K562 (cell line): ENCODE data around the gene ZNF641. TPM values are rescaled to one million over a fixed set of nuclear protein-coding genes. Genes with fewer than 3 reads are reported as not detected.
"Not testable (repeated sequence)": the region's sequence is repeated elsewhere in the genome, so short reads cannot be mapped to it uniquely, and the experiment has no call there.

Experiments used
- ATAC-seq: fragments of 200-7000 bp; cut with Tn5 transposase; 3 replicates; pipeline ENCODE4 v1.9.1; 2020; ENCODE audit warnings: moderate library complexity
- BruUV-seq: library from RNA; stranded (reverse); fragments of 400-500 nt; replicated peaks from 2 replicates; lab custom pipeline; 2021; lab: Mats Ljungman, UMichigan
- CTCF ChIA-PET: fragments of 300-600 bp; formaldehyde crosslinking; extraction: SDS; loops from one replicate; lab custom pipeline; 2021; ENCODE audit warnings: low intra/inter-chr PET ratio; lab: Yijun Ruan, JAX
- POLR2A ChIA-PET: fragments of 300-600, 350-650 bp; sonication (Branson Sonifier 250); formaldehyde crosslinking; extraction: SDS; loops from one replicate; lab custom pipeline; 2021; ENCODE audit warnings: antibody characterized with exemption, inconsistent platforms; lab: Yijun Ruan, JAX
- DNase-seq, 4 experiments: peaks; one replicate each; pipeline versions ENCODE4 v3.0.0 to v3.0.0-alpha.2; 2011 to 2018; ENCODE audit warnings: low spot score in 3 of 4, mixed read lengths in 3 of 4; ENCODE audit errors: extremely low read depth in 1 of 4
- FAIRE-seq: peaks from 2 replicates; lab custom pipeline; 2011; peaks lifted over from hg19 to GRCh38; lab: Jason Lieb, UNC
- H2AFZ ChIP-seq: 2 replicates; pipeline ENCODE4 v1.6.0; 2011; ENCODE audit warnings: low read depth, low read length, control low read depth, inconsistent platforms
- H3K27ac ChIP-seq: fragments of 200-600 bp; 3 replicates; pipeline ENCODE4 v1.8.0; 2011; ENCODE audit warnings: low read depth, mild to moderate bottlenecking, control low read depth, inconsistent platforms, low read length, moderate library complexity, mixed read lengths; ENCODE audit errors: extremely low read depth
- H3K27me3 ChIP-seq, 2 experiments: fragments of 300-600 bp in 1 of 2; 2 replicates in 1 of 2; 3 replicates in 1 of 2; pipeline versions ENCODE4 v1.6.0 to v1.8.0; 2011; ENCODE audit warnings: inconsistent platforms in 2 of 2, low read length in 2 of 2, mild to moderate bottlenecking in 1 of 2, mixed read lengths in 1 of 2, moderate library complexity in 1 of 2; ENCODE audit not compliant: control insufficient read depth in 2 of 2, insufficient read depth in 2 of 2
- H3K36me3 ChIP-seq: fragments of 300-600 bp; 3 replicates; pipeline ENCODE4 v1.8.0; 2011; ENCODE audit warnings: mild to moderate bottlenecking, low read length, inconsistent platforms; ENCODE audit not compliant: control insufficient read depth, insufficient read depth
- H3K4me1 ChIP-seq, 2 experiments: fragments of 200-600 bp in 1 of 2; replicated peaks in 1 of 2; 2 replicates in 1 of 2; 3 replicates in 1 of 2; pipeline versions ENCODE4 v1.5.1 to v1.8.0; 2011; ENCODE audit warnings: inconsistent platforms in 2 of 2, low read length in 2 of 2, mild to moderate bottlenecking in 1 of 2, mixed read lengths in 1 of 2, moderate library complexity in 1 of 2; ENCODE audit not compliant: control insufficient read depth in 2 of 2, insufficient read depth in 2 of 2
- H3K4me2 ChIP-seq: 2 replicates; pipeline ENCODE4 v1.6.1; 2011; ENCODE audit warnings: low read length, control low read depth, inconsistent platforms, mixed read lengths; ENCODE audit not compliant: insufficient read depth
- H3K4me3 ChIP-seq: fragments of 200-600 bp; sonication (generic), shearing (Covaris generic); 2 replicates; pipeline ENCODE4 v1.5.1; 2016; ENCODE audit warnings: control low read depth, inconsistent platforms
- H3K79me2 ChIP-seq: fragments of 200-600 bp; 3 replicates; pipeline ENCODE4 v1.8.0; 2011; ENCODE audit warnings: low read length, inconsistent platforms; ENCODE audit not compliant: control insufficient read depth, insufficient read depth
- H3K9ac ChIP-seq, 2 experiments: 2 replicates each; pipeline versions ENCODE4 v1.6.0 to v1.6.1; 2011; ENCODE audit warnings: low read depth in 2 of 2, low read length in 2 of 2, control low read depth in 1 of 2, inconsistent platforms in 1 of 2, mild to moderate bottlenecking in 1 of 2, mixed read lengths in 1 of 2; ENCODE audit not compliant: insufficient read depth in 1 of 2
- H3K9me1 ChIP-seq: one replicate; pipeline ENCODE4 v1.6.0; 2011; ENCODE audit warnings: inconsistent platforms, mild to moderate bottlenecking, low read length, moderate library complexity; ENCODE audit not compliant: control insufficient read depth, insufficient read depth
- H3K9me3 ChIP-seq: replicated peaks from 2 replicates; pipeline ENCODE4 v1.5.1; 2011; ENCODE audit warnings: low read depth, low read length, inconsistent platforms; ENCODE audit not compliant: control insufficient read depth, insufficient read depth
- H4K20me1 ChIP-seq: replicated peaks from 2 replicates; pipeline ENCODE4 v1.6.1; 2011; ENCODE audit warnings: low read length, inconsistent platforms, mixed read lengths; ENCODE audit not compliant: control insufficient read depth, insufficient read depth
- BCL6 ChIP-seq: fragments of 250-450 bp; sonication (Bioruptor Pico); IDR thresholded peaks from 2 replicates; pipeline ENCODE4 v1.4.0; 2020
- GABPA ChIP-seq: fragments of 200-800 bp; sonication (Bioruptor generic); conservative IDR thresholded peaks from 2 replicates; pipeline ENCODE4 v1.6.1; 2016; ENCODE audit warnings: low read depth, missing genetic modification characterization, missing compliant biosample characterization
- HMGN3 ChIP-seq: IDR thresholded peaks from 2 replicates; pipeline ENCODE4 v1.6.1; 2011; ENCODE audit warnings: borderline replicate concordance, low read depth, mild to moderate bottlenecking, mixed read lengths, low read length; ENCODE audit not compliant: insufficient read length; ENCODE audit errors: extremely low read depth
- LEF1 ChIP-seq: fragments of 450-650 bp; IDR thresholded peaks from 2 replicates; pipeline ENCODE4 v1.6.1; 2016; ENCODE audit warnings: mild to moderate bottlenecking
- NCOR1 ChIP-seq: fragments of 450-650 bp; IDR thresholded peaks from 2 replicates; pipeline ENCODE4 v1.6.1; 2016; ENCODE audit warnings: mild to moderate bottlenecking, moderate library complexity
- SAFB2 ChIP-seq: fragments of 200-400 bp; formaldehyde crosslinking; IDR thresholded peaks from 2 replicates; pipeline ENCODE4 v1.6.1; 2018; ENCODE audit warnings: borderline replicate concordance, low read length, low read depth, moderate library complexity; ENCODE audit not compliant: severe bottlenecking
- TFAM ChIP-seq: fragments of 250-450 bp; sonication (Bioruptor Pico); conservative IDR thresholded peaks from 2 replicates; pipeline ENCODE4 v1.5.0; 2021; ENCODE audit warnings: mild to moderate bottlenecking, moderate library complexity
- ZNF436 ChIP-seq: fragments of 250-450, 450-650 bp; sonication (Bioruptor Pico); formaldehyde crosslinking; IDR thresholded peaks from 2 replicates; pipeline ENCODE4 v1.7.0; 2020; ENCODE audit warnings: mild to moderate bottlenecking
- WGBS: fragments of 100-300 bp; shearing (Covaris generic); methylation state at CpG from one replicate; pipeline ENCODE4 v1.1.6; 2016; ENCODE audit warnings: low coverage, mixed read lengths; ENCODE audit not compliant: insufficient coverage; ENCODE audit errors: missing lambda C conversion rate; 5-methylcytosine and 5-hydroxymethylcytosine counted together
- in situ Hi-C: fragments of 300-500 bp; cut with MboI; formaldehyde crosslinking; loops from 4 replicates; pipeline ENCODE4 v1.15.0; 2018; ENCODE audit warnings: inconsistent platforms, mixed read lengths
- intact Hi-C: fragments of 100-400 bp; cut with micrococcal nuclease; formaldehyde crosslinking; loops from 2 replicates; pipeline ENCODE4 v1.14.2; 2022
- polyA plus RNA-seq, 8 experiments: library from polyadenylated mRNA; depleted of rRNA in 4 of 8; stranded (reverse) in 5 of 8; unstranded in 3 of 8; fragments of >200 nt; fragmentation: Nextera tagmentation in 2 of 8; fragmentation: Illumina TruSeq in 1 of 8; extraction: Ambion mirVana in 2 of 8; extraction: Trizol in 1 of 8; gene quantifications; 2 replicates each; pipeline versions ENCODE4 v1.2.1 to v1.2.3, GENCODE V29; 2011 to 2014; ENCODE audit warnings: inconsistent platforms in 1 of 8, missing spikeins in 1 of 8
- total RNA-seq, 7 experiments: library from RNA; depleted of rRNA in 6 of 7; stranded (reverse); fragments of >200 nt in 6 of 7; fragmentation: Illumina TruSeq in 2 of 7; extraction: Trizol in 2 of 7; gene quantifications; 2 replicates each; pipeline versions ENCODE4 v1.2.1 to v1.2.3, GENCODE V29; 2011 to 2021; ENCODE audit warnings: low replicate concordance in 1 of 7
- TF ChIP-seq, protein P1 (sequence below): fragments of 450-650 bp; IDR thresholded peaks from 2 replicates; pipeline ENCODE4 v1.6.1; 2016
- TF ChIP-seq, protein P2 (sequence below), 2 experiments: fragments of 450-650 bp; IDR thresholded peaks; 2 replicates each; pipeline ENCODE4 v1.6.1; 2016

The ZNF641 gene
- total and polyA plus RNA-seq, 9 of the 15 experiments (the other 6 are each of a cell fraction or from before 2014, with no cell fraction given) = 2.5 to 15.6 (median 9.2) TPM

DNA sequence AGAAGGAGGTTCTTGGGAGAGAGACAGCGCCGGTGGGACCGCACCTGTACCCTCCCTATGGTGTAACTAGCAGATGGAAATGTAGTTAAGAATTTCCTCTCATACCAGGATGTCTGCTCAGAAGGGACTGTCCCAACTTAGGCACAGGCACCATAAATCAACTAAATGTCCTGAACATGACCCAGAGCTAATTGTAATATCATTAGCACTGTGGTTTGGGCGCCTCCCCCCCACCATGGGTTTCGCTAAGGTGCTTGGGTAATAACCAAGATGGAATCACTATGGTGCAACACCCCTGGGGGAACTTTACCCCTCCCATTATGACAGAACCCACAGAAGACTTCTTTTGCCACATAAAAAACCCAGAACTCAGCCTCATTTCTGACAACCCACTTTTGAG, 15.9 kb downstream of the ZNF641 start (continued):
- TF ChIP-seq, protein P1, sequence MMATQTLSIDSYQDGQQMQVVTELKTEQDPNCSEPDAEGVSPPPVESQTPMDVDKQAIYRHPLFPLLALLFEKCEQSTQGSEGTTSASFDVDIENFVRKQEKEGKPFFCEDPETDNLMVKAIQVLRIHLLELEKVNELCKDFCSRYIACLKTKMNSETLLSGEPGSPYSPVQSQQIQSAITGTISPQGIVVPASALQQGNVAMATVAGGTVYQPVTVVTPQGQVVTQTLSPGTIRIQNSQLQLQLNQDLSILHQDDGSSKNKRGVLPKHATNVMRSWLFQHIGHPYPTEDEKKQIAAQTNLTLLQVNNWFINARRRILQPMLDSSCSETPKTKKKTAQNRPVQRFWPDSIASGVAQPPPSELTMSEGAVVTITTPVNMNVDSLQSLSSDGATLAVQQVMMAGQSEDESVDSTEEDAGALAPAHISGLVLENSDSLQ = peak; percentile 51; the same call in 1 of the 2 replicates
- TF ChIP-seq, all 486 proteins: peak for 8

DNA sequence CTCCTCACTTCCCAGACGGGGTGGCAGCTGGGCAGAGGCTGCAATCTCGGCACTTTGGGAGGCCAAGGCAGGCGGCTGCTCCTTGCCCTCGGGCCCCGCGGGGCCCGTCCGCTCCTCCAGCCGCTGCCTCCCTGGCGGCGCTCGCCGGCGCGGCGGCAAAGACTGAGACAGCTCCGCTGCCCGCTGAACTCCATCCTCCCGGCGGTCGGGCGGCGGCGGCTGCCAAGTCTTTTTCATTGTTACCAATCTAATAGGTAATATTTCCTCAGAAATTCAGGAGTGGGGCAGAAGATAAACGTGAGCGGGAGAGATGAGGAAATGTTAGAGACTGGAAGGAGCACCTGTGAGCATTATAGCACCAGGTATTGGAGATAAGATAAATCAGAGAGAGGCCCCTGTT, 17.0 kb downstream of the ZNF641 start:
- H3K9me1 ChIP-seq, in situ Hi-C loops, ATAC-seq, H2AFZ ChIP-seq, H4K20me1 ChIP-seq, H3K9me3 ChIP-seq, DNase-seq, H3K27ac ChIP-seq, H3K4me3 ChIP-seq, H3K9ac ChIP-seq, H3K79me2 ChIP-seq, intact Hi-C loops, POLR2A ChIA-PET, H3K27me3 ChIP-seq, H3K4me2 ChIP-seq, BruUV-seq, H3K4me1 ChIP-seq, CTCF ChIA-PET, H3K36me3 ChIP-seq: not testable (repeated sequence)
- WGBS = no CpG with 5 or more reads among the region's 26 CpGs
- FAIRE-seq = peak; percentile 67

DNA sequence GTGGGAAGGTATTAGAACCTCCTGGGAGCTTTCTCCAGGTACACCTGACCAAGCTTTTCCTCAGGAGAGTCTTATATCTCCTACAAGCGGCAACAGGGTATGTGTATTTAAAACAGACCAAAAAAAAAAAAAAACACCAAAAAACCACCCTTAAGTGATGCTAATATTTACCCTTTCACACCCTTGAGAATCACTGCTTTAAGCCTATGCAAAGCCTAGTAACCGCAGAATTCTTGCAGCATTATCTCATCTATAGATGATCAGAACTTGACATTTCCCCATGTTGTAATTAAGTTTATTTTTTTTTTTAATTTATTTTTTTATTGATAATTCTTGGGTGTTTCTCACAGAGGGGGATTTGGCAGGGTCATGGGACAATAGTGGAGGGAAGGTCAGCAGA, 19.3 kb downstream of the ZNF641 start:
- no peaks in the 10 kb centered on the region for H3K79me2 ChIP-seq
- no peak overlapping the region for H2AFZ ChIP-seq
- ATAC-seq (no peak), FAIRE-seq (no peak), DNase-seq (no peak)
- WGBS = 24% methylated on average over 2 of the region's 2 CpGs
- in situ Hi-C loops (no loop called here), intact Hi-C loops (no loop called here)
- H3K4me3 ChIP-seq = no peak overlapping the region
- no TSS peak for BruUV-seq
- H3K9ac ChIP-seq = no peak overlapping the region
- H3K27me3 ChIP-seq = no peaks in the 10 kb centered on the region
- peaks cover 0 to 6% of the 10 kb centered on the region in 2 experiments; a peak in 1 of 5 replicates for H3K4me1 ChIP-seq
- ChIA-PET POLR2A (interaction anchor here (0.8 kb wide), 1 partner anchor 15 kb away, joined by 3 read pairs; no protein-coding TSS in a partner anchor), CTCF (no interaction called here)
- no peak overlapping the region for H3K4me2 ChIP-seq
- no peaks in the 10 kb centered on the region for H3K9me3 ChIP-seq
- H3K36me3 ChIP-seq = no peaks in the 10 kb centered on the region
- H3K27ac ChIP-seq = no peak overlapping the region
- no peaks in the 10 kb centered on the region for H3K9me1 ChIP-seq
- no peaks in the 10 kb centered on the region for H4K20me1 ChIP-seq
- TF ChIP-seq LEF1 (no peak), ZNF436 (CRISPR knock-in tag) (no peak), SAFB2 (no peak), HMGN3 (no peak), BCL6 (CRISPR knock-in tag) (no peak), TFAM (CRISPR knock-in tag) (no peak), NCOR1 (no peak), GABPA (tag) (no peak)
- TF ChIP-seq, protein P2, sequence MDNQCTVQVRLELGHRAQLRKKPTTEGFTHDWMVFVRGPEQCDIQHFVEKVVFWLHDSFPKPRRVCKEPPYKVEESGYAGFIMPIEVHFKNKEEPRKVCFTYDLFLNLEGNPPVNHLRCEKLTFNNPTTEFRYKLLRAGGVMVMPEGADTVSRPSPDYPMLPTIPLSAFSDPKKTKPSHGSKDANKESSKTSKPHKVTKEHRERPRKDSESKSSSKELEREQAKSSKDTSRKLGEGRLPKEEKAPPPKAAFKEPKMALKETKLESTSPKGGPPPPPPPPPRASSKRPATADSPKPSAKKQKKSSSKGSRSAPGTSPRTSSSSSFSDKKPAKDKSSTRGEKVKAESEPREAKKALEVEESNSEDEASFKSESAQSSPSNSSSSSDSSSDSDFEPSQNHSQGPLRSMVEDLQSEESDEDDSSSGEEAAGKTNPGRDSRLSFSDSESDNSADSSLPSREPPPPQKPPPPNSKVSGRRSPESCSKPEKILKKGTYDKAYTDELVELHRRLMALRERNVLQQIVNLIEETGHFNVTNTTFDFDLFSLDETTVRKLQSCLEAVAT (IDR thresholded peaks at IDR 0.05) = no peak
